Vagina (tissue), 2 donors: ENCODE data around the gene TLNRD1. TPM values are rescaled to one million over a fixed set of nuclear protein-coding genes. Genes with fewer than 3 reads are reported as not detected.

ENCODE experiments used
- DNase-seq, 2 donors: peaks; one replicate each; pipeline ENCODE4 v3.0.0-alpha.2; 2017; ENCODE audit errors: extremely low spot score in 2 of 2
- H3K27ac ChIP-seq: fragments of 200-600 bp; sonication (generic); one replicate; pipeline ENCODE4 v1.5.1; 2019
- H3K27me3 ChIP-seq: fragments of 200-600 bp; sonication (generic); one replicate; pipeline ENCODE4 v1.5.1; 2019
- H3K36me3 ChIP-seq, 2 donors: fragments of 200-600 bp; sonication (generic); one replicate each; pipeline ENCODE4 v1.5.1; 2017 to 2019
- H3K4me1 ChIP-seq: fragments of 200-600 bp; sonication (generic); one replicate; pipeline ENCODE4 v1.5.1; 2019
- H3K4me3 ChIP-seq, 2 donors: fragments of 200-600 bp; sonication (generic); 1 replicate in 1 of 2; 2 replicates in 1 of 2; pipeline ENCODE4 v1.5.1; 2016 to 2019
- H3K9me3 ChIP-seq: fragments of 200-600 bp; sonication (generic); one replicate; pipeline ENCODE4 v1.5.1; 2019
- POLR2A ChIP-seq, 2 donors: fragments of 450-650 bp; IDR thresholded peaks; one replicate each; pipeline ENCODE4 v1.6.1; 2017; ENCODE audit warnings: antibody characterized with exemption in 2 of 2, mild to moderate bottlenecking in 2 of 2, moderate library complexity in 2 of 2
- POLR2AphosphoS5 ChIP-seq, 2 donors: sonication (generic); formaldehyde crosslinking; IDR thresholded peaks; one replicate each; pipeline ENCODE4 v1.9.0; 2017; ENCODE audit warnings: antibody characterized with exemption in 2 of 2, mild to moderate bottlenecking in 2 of 2, low read depth in 1 of 2; ENCODE audit not compliant: insufficient read depth in 1 of 2
- intact Hi-C: fragments of 100-400 bp; cut with DNase I; formaldehyde crosslinking; loops from one replicate; pipeline ENCODE4 v1.15.1; 2023
- total RNA-seq: library from RNA; depleted of rRNA; stranded (reverse); fragments of >200 nt; gene quantifications from one replicate; pipeline ENCODE4 v1.2.3, GENCODE V29; 2016
- TF ChIP-seq, protein P1 (sequence below), 3 experiments: fragments of 450-650 bp in 2 of 3; fragments of 200-600 bp in 1 of 3; sonication (generic) in 1 of 3; IDR thresholded peaks; one replicate each; pipeline ENCODE4 v1.5.1; 2017 to 2019; ENCODE audit warnings: antibody characterized with exemption in 3 of 3, mild to moderate bottlenecking in 2 of 3, moderate library complexity in 2 of 3

Gene TLNRD1
- total RNA-seq, 1 donor from 2014 or later: 28.0 TPM

- H3K27me3 ChIP-seq: no peaks in the 10 kb centered on the region
- intact Hi-C loops: no loop called here
- H3K9me3 ChIP-seq: no peaks in the 10 kb centered on the region
Measured at GRCh38 chr15:80982839-80983238, 17.9 kb upstream of the TLNRD1 start.

GRCh38 chr15:80984856-80985255 is 15.9 kb upstream of the TLNRD1 start:
- H3K9me3 ChIP-seq: no peaks in the 10 kb centered on the region
- no peak for DNase-seq
- no peaks in the 10 kb centered on the region for H3K27me3 ChIP-seq
- H3K27ac ChIP-seq: no peak overlapping the region
- no peak overlapping the region for H3K4me3 ChIP-seq
- intact Hi-C loops: no loop called here
- peaks cover 0 to 22% of the 10 kb centered on the region in 2 donors for H3K36me3 ChIP-seq
- TF ChIP-seq POLR2A (IDR thresholded peaks at IDR 0.05): no peak
- TF ChIP-seq, protein P1, sequence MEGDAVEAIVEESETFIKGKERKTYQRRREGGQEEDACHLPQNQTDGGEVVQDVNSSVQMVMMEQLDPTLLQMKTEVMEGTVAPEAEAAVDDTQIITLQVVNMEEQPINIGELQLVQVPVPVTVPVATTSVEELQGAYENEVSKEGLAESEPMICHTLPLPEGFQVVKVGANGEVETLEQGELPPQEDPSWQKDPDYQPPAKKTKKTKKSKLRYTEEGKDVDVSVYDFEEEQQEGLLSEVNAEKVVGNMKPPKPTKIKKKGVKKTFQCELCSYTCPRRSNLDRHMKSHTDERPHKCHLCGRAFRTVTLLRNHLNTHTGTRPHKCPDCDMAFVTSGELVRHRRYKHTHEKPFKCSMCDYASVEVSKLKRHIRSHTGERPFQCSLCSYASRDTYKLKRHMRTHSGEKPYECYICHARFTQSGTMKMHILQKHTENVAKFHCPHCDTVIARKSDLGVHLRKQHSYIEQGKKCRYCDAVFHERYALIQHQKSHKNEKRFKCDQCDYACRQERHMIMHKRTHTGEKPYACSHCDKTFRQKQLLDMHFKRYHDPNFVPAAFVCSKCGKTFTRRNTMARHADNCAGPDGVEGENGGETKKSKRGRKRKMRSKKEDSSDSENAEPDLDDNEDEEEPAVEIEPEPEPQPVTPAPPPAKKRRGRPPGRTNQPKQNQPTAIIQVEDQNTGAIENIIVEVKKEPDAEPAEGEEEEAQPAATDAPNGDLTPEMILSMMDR (IDR thresholded peaks at IDR 0.05): no peak
- TF ChIP-seq POLR2AphosphoS5 (IDR thresholded peaks at IDR 0.05; ENCODE audit: insufficient read depth in 1 of 2, low read depth in 1 of 2): no peak
- H3K4me1 ChIP-seq: peaks cover 34% of the 10 kb centered on the region

More at GRCh38 chr15:80982839-80983238, 17.9 kb upstream of the TLNRD1 start:
- TF ChIP-seq POLR2A (IDR thresholded peaks at IDR 0.05) (no peak), POLR2AphosphoS5 (IDR thresholded peaks at IDR 0.05; ENCODE audit: insufficient read depth in 1 of 2, low read depth in 1 of 2) (no peak)
- TF ChIP-seq, protein P1 (IDR thresholded peaks at IDR 0.05): no peak
- no peak for DNase-seq
- Histone ChIP-seq H3K4me1 (peaks cover 22% of the 10 kb centered on the region), H3K4me3 (no peak overlapping the region), H3K36me3 (peaks cover 0 to 36% of the 10 kb centered on the region in 2 donors), H3K27ac (no peak overlapping the region)

GRCh38 chr15:80985981-80986380 is 14.7 kb upstream of the TLNRD1 start:
- Histone ChIP-seq H3K4me1 (peaks cover 45% of the 10 kb centered on the region), H3K4me3 (no peak overlapping the region)

DNA sequence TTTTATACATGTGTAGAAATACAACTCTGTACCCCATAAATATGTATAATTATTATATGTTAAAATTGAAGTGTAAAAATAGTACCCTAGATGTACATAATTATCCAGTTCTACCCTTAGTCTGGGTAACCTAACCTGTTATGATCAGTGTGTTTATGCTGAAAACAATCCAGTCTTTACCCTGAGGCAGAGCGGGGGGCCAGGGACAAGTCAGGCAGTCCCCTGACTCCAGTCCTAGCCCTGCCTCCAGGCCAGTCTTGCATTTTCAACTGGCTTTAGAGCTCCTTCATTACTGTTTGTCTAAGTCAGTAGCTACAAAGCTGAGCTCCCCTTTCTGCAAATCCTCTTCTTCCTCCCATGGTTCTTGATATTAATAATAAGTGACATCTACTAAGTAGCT is 14.2 kb upstream of the TLNRD1 start:
- intact Hi-C loops: no loop called here
- peaks cover 50% of the 10 kb centered on the region for H3K4me1 ChIP-seq
- no peak overlapping the region for H3K4me3 ChIP-seq
- no peaks in the 10 kb centered on the region for H3K27me3 ChIP-seq
- no peaks in the 10 kb centered on the region for H3K9me3 ChIP-seq
- no peak for TF ChIP-seq POLR2AphosphoS5 (IDR thresholded peaks at IDR 0.05; ENCODE audit: insufficient read depth in 1 of 2, low read depth in 1 of 2)
- TF ChIP-seq POLR2A (IDR thresholded peaks at IDR 0.05): no peak
- TF ChIP-seq, protein P1 (IDR thresholded peaks at IDR 0.05): no peak
- peaks cover 0 to 10% of the 10 kb centered on the region in 2 donors for H3K36me3 ChIP-seq
- no peak for DNase-seq
- no peak overlapping the region for H3K27ac ChIP-seq

More at GRCh38 chr15:80985981-80986380, 14.7 kb upstream of the TLNRD1 start:
- TF ChIP-seq, protein P1 (IDR thresholded peaks at IDR 0.05): no peak
- TF ChIP-seq POLR2AphosphoS5 (IDR thresholded peaks at IDR 0.05; ENCODE audit: insufficient read depth in 1 of 2, low read depth in 1 of 2): no peak
- TF ChIP-seq POLR2A (IDR thresholded peaks at IDR 0.05): no peak
- H3K27ac ChIP-seq: no peak overlapping the region
- no peaks in the 10 kb centered on the region for H3K9me3 ChIP-seq
- peaks cover 0 to 12% of the 10 kb centered on the region in 2 donors for H3K36me3 ChIP-seq
- no peak for DNase-seq
- H3K27me3 ChIP-seq: no peaks in the 10 kb centered on the region
- intact Hi-C loops: no loop called here

- intact Hi-C loops: no loop called here
- peak overlapping the region; percentile 92 for H3K27ac ChIP-seq
- no peaks in the 10 kb centered on the region for H3K27me3 ChIP-seq
- H3K9me3 ChIP-seq: no peaks in the 10 kb centered on the region
- H3K4me1 ChIP-seq: peaks cover 59% of the 10 kb centered on the region
- TF ChIP-seq POLR2AphosphoS5 (IDR thresholded peaks at IDR 0.05; ENCODE audit: insufficient read depth in 1 of 2, low read depth in 1 of 2) (no peak), POLR2A (IDR thresholded peaks at IDR 0.05) (no peak)
- TF ChIP-seq, protein P1 (IDR thresholded peaks at IDR 0.05): no peak
- peak overlapping the region; percentile 81 to 92 for H3K4me3 ChIP-seq
- no peaks in the 10 kb centered on the region for H3K36me3 ChIP-seq
- DNase-seq: no peak
Measured at GRCh38 chr15:80988148-80988796, 12.5 kb upstream of the TLNRD1 start.
